HL-60/S4 treated with retinoic acid at 250 ng/mL for 4 days and 3 days (cell line): ENCODE data around the gene MRPL28.
"Not testable (repeated sequence)": the region's sequence is repeated elsewhere in the genome, so short reads cannot be mapped to it uniquely, and the experiment has no call there.

Experiments
- in situ Hi-C: fragments of 300-500 bp; cut with MboI; formaldehyde crosslinking; loops from 2 replicates; pipeline ENCODE4 v1.7.0; 2022; ENCODE audit warnings: low sequenced_read_pairs

MRPL28 gene

GRCh38 chr16:373848-374615, 3.7 kb upstream of the MRPL28 start:
- in situ Hi-C loops: no loop called here

- in situ Hi-C loops: no loop called here
Measured at GRCh38 chr16:373020-373598, 2.8 kb upstream of the MRPL28 start.

- in situ Hi-C loops: no loop called here
Measured at GRCh38 chr16:372302-372983, 2.1 kb upstream of the MRPL28 start.

GRCh38 chr16:371515-372301, 1.4 kb upstream of the MRPL28 start:
- in situ Hi-C loops: no loop called here

- in situ Hi-C loops: no loop called here
Measured at GRCh38 chr16:370979-371514, 709 bp upstream of the MRPL28 start.

- in situ Hi-C loops: no loop called here
Measured at GRCh38 chr16:369866-370436, 387 bp downstream of the MRPL28 start.

- in situ Hi-C loops: no loop called here
Measured at GRCh38 chr16:369275-369865, 968 bp downstream of the MRPL28 start.

- in situ Hi-C loops: no loop called here
Measured at GRCh38 chr16:368388-369158, 1.8 kb downstream of the MRPL28 start.

GRCh38 chr16:367333-367903, 2.9 kb downstream of the MRPL28 start:
- in situ Hi-C loops: no loop called here

- in situ Hi-C loops: no loop called here
Measured at GRCh38 chr16:366476-366875, 3.9 kb downstream of the MRPL28 start.

GRCh38 chr16:364595-365491, 5.5 kb downstream of the MRPL28 start:
- in situ Hi-C loops: no loop called here

GRCh38 chr16:363766-364490, 6.4 kb downstream of the MRPL28 start:
- in situ Hi-C loops: no loop called here

- in situ Hi-C loops: no loop called here
Measured at GRCh38 chr16:363110-363765, 7.1 kb downstream of the MRPL28 start.

GRCh38 chr16:362702-362999, 7.7 kb downstream of the MRPL28 start:
- in situ Hi-C loops: not testable (repeated sequence)

GRCh38 chr16:361872-362701, 8.3 kb downstream of the MRPL28 start:
- in situ Hi-C loops: no loop called here

- in situ Hi-C loops: no loop called here
Measured at GRCh38 chr16:361341-361871, 8.9 kb downstream of the MRPL28 start.
